Omental fat pad (tissue), 4 donors: ENCODE measurements around the gene EPHB2. TPM values are rescaled to one million over a fixed set of nuclear protein-coding genes. Genes with fewer than 3 reads are reported as not detected.

Experiments used
- ATAC-seq: fragments of 150-250 bp; one replicate; pipeline ENCODE4 v1.9.1; 2016; ENCODE audit warnings: mild to moderate bottlenecking, moderate library complexity; ENCODE audit not compliant: low FRiP score
- DNase-seq: peaks from one replicate; pipeline ENCODE4 v3.0.0-alpha.2; 2019; ENCODE audit warnings: low spot score
- total RNA-seq, 4 donors: library from RNA; depleted of rRNA; stranded (reverse); fragments of >200 nt; gene quantifications; one replicate each; pipeline ENCODE4 v1.1.0, GENCODE V29; 2016
- TF ChIP-seq, protein P1 (sequence below), 3 donors: fragments of 450-650 bp; IDR thresholded peaks; one replicate each; pipeline ENCODE4 v1.5.1; 2016 to 2017; ENCODE audit warnings: antibody characterized with exemption in 3 of 3, mild to moderate bottlenecking in 3 of 3, moderate library complexity in 2 of 3

EPHB2 gene
- total RNA-seq, 4 donors from 2014 or later, result 3.5 to 5.5 (median 4.7) TPM

GRCh38 chr1:22888320-22889075 lies 177.9 kb downstream of the EPHB2 start:
- ATAC-seq (no peak), DNase-seq (no peak)
- TF ChIP-seq, protein P1, sequence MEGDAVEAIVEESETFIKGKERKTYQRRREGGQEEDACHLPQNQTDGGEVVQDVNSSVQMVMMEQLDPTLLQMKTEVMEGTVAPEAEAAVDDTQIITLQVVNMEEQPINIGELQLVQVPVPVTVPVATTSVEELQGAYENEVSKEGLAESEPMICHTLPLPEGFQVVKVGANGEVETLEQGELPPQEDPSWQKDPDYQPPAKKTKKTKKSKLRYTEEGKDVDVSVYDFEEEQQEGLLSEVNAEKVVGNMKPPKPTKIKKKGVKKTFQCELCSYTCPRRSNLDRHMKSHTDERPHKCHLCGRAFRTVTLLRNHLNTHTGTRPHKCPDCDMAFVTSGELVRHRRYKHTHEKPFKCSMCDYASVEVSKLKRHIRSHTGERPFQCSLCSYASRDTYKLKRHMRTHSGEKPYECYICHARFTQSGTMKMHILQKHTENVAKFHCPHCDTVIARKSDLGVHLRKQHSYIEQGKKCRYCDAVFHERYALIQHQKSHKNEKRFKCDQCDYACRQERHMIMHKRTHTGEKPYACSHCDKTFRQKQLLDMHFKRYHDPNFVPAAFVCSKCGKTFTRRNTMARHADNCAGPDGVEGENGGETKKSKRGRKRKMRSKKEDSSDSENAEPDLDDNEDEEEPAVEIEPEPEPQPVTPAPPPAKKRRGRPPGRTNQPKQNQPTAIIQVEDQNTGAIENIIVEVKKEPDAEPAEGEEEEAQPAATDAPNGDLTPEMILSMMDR (IDR thresholded peaks at IDR 0.05), result no peak

DNA sequence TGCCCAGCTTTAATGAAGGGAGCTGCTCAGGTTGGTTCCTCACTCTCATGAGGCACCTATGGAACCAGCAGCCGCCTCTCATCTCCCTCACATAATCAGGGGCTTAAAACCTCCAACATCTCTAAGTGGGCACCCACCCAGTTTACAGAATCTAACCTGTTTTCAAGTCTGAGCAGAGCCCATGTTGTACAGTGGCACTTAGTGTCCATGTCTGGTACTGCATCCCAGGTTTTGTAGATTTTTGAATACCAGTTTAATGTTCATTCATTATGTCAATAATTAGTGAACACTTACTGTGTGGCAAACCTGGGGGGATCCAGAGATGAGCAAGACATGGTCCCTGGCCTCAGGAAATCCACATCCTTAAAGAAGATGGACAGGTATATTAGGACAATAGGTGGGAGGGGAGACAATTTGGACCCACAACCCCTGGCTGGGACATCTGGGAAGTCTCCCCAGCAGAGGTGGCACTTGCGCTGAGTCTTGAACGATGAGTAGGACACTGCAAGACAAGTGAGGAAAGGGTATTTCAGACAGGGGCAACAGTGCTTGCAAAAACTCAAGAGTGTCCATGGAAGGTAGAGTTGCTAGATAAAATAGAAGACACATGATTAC lies 178.7 kb downstream of the EPHB2 start:
- DNase-seq (no peak), ATAC-seq (no peak)
- TF ChIP-seq, protein P1 (IDR thresholded peaks at IDR 0.05), result no peak

- ATAC-seq, result no peak
- no peak for DNase-seq
- TF ChIP-seq, protein P1 (IDR thresholded peaks at IDR 0.05), result no peak
These were observed 182.2 kb downstream of the EPHB2 start for GRCh38 chr1:22892789-22893188.

DNA sequence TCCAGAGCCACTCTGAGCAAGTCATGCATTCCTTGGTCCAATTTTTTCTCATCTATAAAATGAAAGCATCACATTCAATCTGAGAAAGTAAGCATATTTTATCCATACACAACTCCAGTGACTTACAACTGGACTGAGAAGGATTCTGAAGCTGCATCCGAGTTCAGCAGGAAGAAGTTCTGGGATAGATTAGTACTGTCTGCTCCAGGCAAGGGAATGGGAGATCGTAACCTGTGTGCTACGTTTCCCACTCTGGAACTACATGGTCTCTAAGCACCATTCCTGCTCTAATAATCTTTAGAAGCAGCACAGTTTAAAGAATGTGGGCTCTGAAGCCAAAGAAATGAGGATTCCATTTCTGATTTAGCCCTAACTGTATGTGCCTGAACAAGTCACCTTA lies 182.7 kb downstream of the EPHB2 start:
- TF ChIP-seq, protein P1 (IDR thresholded peaks at IDR 0.05), result no peak
- ATAC-seq (no peak), DNase-seq (no peak)

DNA sequence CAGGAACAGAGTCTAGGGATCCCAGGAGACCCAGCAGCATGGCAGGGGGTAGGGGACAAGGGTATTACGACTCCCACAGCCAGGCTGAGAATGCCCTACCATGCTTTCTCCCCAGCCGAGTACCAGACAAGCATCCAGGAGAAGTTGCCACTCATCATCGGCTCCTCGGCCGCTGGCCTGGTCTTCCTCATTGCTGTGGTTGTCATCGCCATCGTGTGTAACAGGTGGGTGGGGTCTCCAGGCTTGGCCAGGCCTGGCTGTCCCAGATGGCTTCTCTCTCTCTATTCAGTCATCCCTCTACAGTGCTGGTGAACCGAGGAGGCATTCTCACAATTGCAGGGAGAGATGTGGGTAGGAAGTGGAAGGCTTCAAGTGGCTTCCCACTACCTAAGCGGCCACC lies 184.7 kb downstream of the EPHB2 start:
- ATAC-seq (no peak), DNase-seq (no peak)
- TF ChIP-seq, protein P1 (IDR thresholded peaks at IDR 0.05), result no peak

DNA sequence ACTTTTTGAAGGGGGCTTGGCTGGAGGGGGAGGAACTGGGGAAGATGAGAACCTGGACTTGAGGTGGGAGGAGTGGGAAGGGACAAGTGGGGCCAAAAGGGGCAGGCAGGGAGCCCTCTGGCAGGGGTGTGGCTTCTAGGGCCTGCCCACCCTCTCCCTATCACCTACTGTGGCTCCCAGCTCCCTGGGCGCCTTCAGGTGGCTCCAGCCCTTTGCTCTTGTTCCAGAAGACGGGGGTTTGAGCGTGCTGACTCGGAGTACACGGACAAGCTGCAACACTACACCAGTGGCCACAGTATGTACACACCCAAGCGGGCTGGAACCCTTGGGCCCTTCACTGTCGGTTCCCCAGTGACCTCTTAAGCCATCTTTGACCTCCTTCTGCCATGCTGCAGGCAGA lies 185.5 kb downstream of the EPHB2 start:
- DNase-seq (no peak), ATAC-seq (no peak)
- TF ChIP-seq, protein P1 (IDR thresholded peaks at IDR 0.05), result no peak

DNA sequence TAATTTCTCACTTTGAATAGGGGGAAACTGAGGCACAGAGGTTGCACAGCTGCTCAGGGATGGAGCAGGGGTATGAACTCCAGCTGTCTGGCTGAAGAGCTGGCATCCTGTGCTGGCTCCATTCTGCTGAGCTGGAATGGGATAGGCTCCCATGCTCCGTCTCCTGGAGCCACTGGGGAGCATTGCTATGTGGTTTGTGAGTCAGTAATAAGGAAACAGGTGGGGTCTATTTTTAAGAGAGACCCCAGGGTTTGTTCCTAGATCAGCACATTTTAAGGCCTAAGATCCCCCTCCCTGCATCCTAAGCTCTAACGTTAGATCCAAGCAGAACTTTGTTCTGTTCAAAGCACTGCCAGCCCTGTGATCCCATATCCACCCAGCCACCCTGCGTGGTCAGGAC lies 189.8 kb downstream of the EPHB2 start:
- no peak for DNase-seq
- TF ChIP-seq, protein P1 (IDR thresholded peaks at IDR 0.05), result no peak
- no peak for ATAC-seq
